Transverse colon (tissue), 4 donors: Measurements from ENCODE around the gene KRT2. TPM values are rescaled to one million over a fixed set of nuclear protein-coding genes. Genes with fewer than 3 reads are reported as not detected.

ENCODE experiments used
- DNase-seq: peaks from one replicate; pipeline ENCODE4 v3.0.0-alpha.2; 2019
- H3K27ac ChIP-seq, 4 donors: fragments of 200-600 bp; sonication (generic); 2 replicates each; pipeline ENCODE4 v1.5.1; 2016 to 2018; ENCODE audit warnings: inconsistent platforms in 4 of 4
- H3K27me3 ChIP-seq: fragments of 200-600 bp; sonication (generic); 2 replicates; pipeline ENCODE4 v1.5.1; 2017; ENCODE audit warnings: inconsistent platforms
- H3K36me3 ChIP-seq, 4 donors: fragments of 200-600 bp; sonication (generic); 2 replicates each; pipeline ENCODE4 v1.5.1; 2017 to 2019; ENCODE audit warnings: inconsistent platforms in 4 of 4
- H3K4me1 ChIP-seq, 4 donors: fragments of 200-600 bp; sonication (generic); 2 replicates each; pipeline ENCODE4 v1.5.1; 2017 to 2020; ENCODE audit warnings: inconsistent platforms in 4 of 4
- H3K4me3 ChIP-seq, 4 donors: fragments of 200-600 bp; sonication (generic); 1 replicate in 1 of 4; 2 replicates in 3 of 4; pipeline versions ENCODE4 v1.5.1 to v1.6.1; 2017 to 2019; ENCODE audit warnings: inconsistent platforms in 4 of 4
- H3K9me3 ChIP-seq, 2 donors: fragments of 200-600 bp; sonication (generic); 2 replicates each; pipeline ENCODE4 v1.5.1; 2017 to 2019; ENCODE audit warnings: inconsistent platforms in 2 of 2
- EP300 ChIP-seq: sonication (generic); formaldehyde crosslinking; IDR thresholded peaks from one replicate; pipeline ENCODE4 v1.6.1; 2017; ENCODE audit warnings: antibody characterized with exemption, low read depth
- POLR2A ChIP-seq: fragments of 450-650 bp; IDR thresholded peaks from one replicate; pipeline ENCODE4 v1.6.1; 2016; ENCODE audit warnings: antibody characterized with exemption, mild to moderate bottlenecking, moderate library complexity
- POLR2AphosphoS5 ChIP-seq, 3 donors: sonication (generic); formaldehyde crosslinking; IDR thresholded peaks; one replicate each; pipeline ENCODE4 v1.6.1; 2016; ENCODE audit warnings: antibody characterized with exemption in 3 of 3
- WGBS, 2 donors: methylation state at CpG; one replicate each; pipeline ENCODE4 v1.1.5; 2018; ENCODE audit warnings: low coverage in 1 of 2; 5-methylcytosine and 5-hydroxymethylcytosine counted together
- in situ Hi-C, 4 donors: fragments of 200-750 bp; cut with MboI; loops; one replicate each; pipeline versions ENCODE4 v1.15.0 to v1.15.1; 2017; ENCODE audit warnings: low sequenced_read_pairs in 3 of 4, low pct_ligation_motif_present in 1 of 4, low pct_unique_long_range_greater_than_20kb in 1 of 4
- intact Hi-C: fragments of 100-400 bp; cut with DNase I; formaldehyde crosslinking; loops from one replicate; pipeline ENCODE4 v1.15.1; 2023; ENCODE audit warnings: low total_unique reads
- total RNA-seq, 4 donors: library from RNA; depleted of rRNA; stranded (reverse); fragments of >200 nt; gene quantifications; one replicate each; pipeline ENCODE4 v1.1.0, GENCODE V29; 2016
- TF ChIP-seq, protein P1 (sequence below), 5 experiments: fragments of 200-600 bp in 3 of 5; fragments of 450-650 bp in 2 of 5; sonication (generic) in 3 of 5; IDR thresholded peaks; 1 replicate in 2 of 5; 2 replicates in 3 of 5; pipeline ENCODE4 v1.5.1; 2016 to 2017; ENCODE audit warnings: antibody characterized with exemption in 5 of 5, inconsistent platforms in 3 of 5, mild to moderate bottlenecking in 2 of 5, moderate library complexity in 1 of 5

The KRT2 gene
- total RNA-seq, 4 donors from 2014 or later: not detected

DNA sequence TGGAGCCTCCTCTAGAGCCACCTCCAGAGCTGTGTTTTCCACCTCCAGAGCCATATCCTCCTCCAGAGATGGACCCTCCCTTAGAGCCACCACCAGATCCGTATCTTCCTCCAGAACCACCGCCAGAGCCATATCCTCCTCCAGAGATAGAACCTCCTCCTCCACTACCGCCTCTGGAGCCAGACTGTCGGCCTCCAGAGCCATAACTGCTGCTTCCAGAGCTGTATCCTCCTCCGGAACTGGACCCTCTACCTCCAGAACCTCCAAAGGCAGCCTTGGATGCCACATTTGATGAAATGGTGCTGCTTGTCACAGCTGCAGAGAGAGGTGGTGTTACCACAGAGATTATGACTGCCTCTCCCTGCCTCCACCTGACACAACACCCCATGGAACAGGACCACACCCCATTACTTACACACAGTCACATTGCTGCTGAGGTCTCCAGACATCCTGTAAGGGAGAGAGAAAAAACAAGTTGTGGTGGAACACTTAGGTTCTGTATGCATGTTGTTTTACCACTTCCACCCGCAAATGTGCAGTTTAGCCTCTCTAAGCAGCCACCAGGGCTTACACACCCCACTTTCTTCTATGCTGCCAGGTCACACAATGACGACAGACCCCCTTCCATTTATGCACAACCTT lies 6.8 kb downstream of the KRT2 start:
- Histone ChIP-seq H3K4me1 (peaks cover 0 to under 1% (median 0%) of the 10 kb centered on the region in 4 donors), H3K4me3 (no peak overlapping the region), H3K27me3 (peaks cover 5% of the 10 kb centered on the region), H3K9me3 (no peaks in the 10 kb centered on the region), H3K36me3 (no peaks in the 10 kb centered on the region), H3K27ac (no peak overlapping the region)
- in situ Hi-C loops: no loop called here
- intact Hi-C loops: no loop called here
- TF ChIP-seq, protein P1, sequence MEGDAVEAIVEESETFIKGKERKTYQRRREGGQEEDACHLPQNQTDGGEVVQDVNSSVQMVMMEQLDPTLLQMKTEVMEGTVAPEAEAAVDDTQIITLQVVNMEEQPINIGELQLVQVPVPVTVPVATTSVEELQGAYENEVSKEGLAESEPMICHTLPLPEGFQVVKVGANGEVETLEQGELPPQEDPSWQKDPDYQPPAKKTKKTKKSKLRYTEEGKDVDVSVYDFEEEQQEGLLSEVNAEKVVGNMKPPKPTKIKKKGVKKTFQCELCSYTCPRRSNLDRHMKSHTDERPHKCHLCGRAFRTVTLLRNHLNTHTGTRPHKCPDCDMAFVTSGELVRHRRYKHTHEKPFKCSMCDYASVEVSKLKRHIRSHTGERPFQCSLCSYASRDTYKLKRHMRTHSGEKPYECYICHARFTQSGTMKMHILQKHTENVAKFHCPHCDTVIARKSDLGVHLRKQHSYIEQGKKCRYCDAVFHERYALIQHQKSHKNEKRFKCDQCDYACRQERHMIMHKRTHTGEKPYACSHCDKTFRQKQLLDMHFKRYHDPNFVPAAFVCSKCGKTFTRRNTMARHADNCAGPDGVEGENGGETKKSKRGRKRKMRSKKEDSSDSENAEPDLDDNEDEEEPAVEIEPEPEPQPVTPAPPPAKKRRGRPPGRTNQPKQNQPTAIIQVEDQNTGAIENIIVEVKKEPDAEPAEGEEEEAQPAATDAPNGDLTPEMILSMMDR (IDR thresholded peaks at IDR 0.05): no peak
- no peak for TF ChIP-seq EP300
- TF ChIP-seq POLR2A: no peak
- TF ChIP-seq POLR2AphosphoS5 (IDR thresholded peaks at IDR 0.05): no peak
- no peak for DNase-seq
- WGBS, 2 donors: 75 to 83% methylated on average over 2 to 7 of the region's 7 CpGs

- Histone ChIP-seq H3K27ac (no peak overlapping the region), H3K9me3 (no peaks in the 10 kb centered on the region), H3K4me3 (no peak overlapping the region), H3K27me3 (peaks cover 11% of the 10 kb centered on the region), H3K36me3 (no peaks in the 10 kb centered on the region), H3K4me1 (no peaks in the 10 kb centered on the region)
- in situ Hi-C loops (no loop called here), intact Hi-C loops (no loop called here)
- WGBS, 2 donors: 88% methylated on average over 6 of the region's 6 CpGs; no CpG with 5 or more reads in 1 of the 2 donors
- no peak for DNase-seq
- TF ChIP-seq POLR2A: no peak
- no peak for TF ChIP-seq EP300
- TF ChIP-seq POLR2AphosphoS5 (IDR thresholded peaks at IDR 0.05): no peak
- TF ChIP-seq, protein P1 (IDR thresholded peaks at IDR 0.05): no peak
Observed at GRCh38 chr12:52644078-52644415, 8.0 kb downstream of the KRT2 start.

GRCh38 chr12:52643233-52644077 lies 8.6 kb downstream of the KRT2 start:
- H3K27me3 ChIP-seq: peaks cover 12% of the 10 kb centered on the region
- TF ChIP-seq EP300: no peak
- TF ChIP-seq, protein P1 (IDR thresholded peaks at IDR 0.05): no peak
- no peak for TF ChIP-seq POLR2AphosphoS5 (IDR thresholded peaks at IDR 0.05)
- no peak for TF ChIP-seq POLR2A
- in situ Hi-C loops: no loop called here
- WGBS, 2 donors: 80 to 88% methylated on average over 1 to 7 of the region's 10 CpGs
- no peak for DNase-seq
- H3K36me3 ChIP-seq: no peaks in the 10 kb centered on the region
- H3K27ac ChIP-seq: no peak overlapping the region
- intact Hi-C loops: no loop called here
- no peaks in the 10 kb centered on the region for H3K4me1 ChIP-seq
- H3K4me3 ChIP-seq: no peak overlapping the region
- no peaks in the 10 kb centered on the region for H3K9me3 ChIP-seq

- Histone ChIP-seq H3K36me3 (no peaks in the 10 kb centered on the region), H3K27ac (no peak overlapping the region), H3K4me1 (no peaks in the 10 kb centered on the region), H3K4me3 (no peak overlapping the region), H3K9me3 (no peaks in the 10 kb centered on the region), H3K27me3 (peaks cover 12% of the 10 kb centered on the region)
- intact Hi-C loops: no loop called here
- DNase-seq: no peak
- TF ChIP-seq, protein P1 (IDR thresholded peaks at IDR 0.05): no peak
- TF ChIP-seq EP300 (no peak), POLR2AphosphoS5 (IDR thresholded peaks at IDR 0.05) (no peak), POLR2A (no peak)
- WGBS, 2 donors: 81% methylated on average over 4 of the region's 4 CpGs; no CpG with 5 or more reads in 1 of the 2 donors
- in situ Hi-C loops: no loop called here
Observed at GRCh38 chr12:52641468-52641867, 10.5 kb downstream of the KRT2 start.
